Measurements from ENCODE around the gene CXXC5.

The CXXC5 gene

GRCh38 chr5:139677736-139678613 is 29.8 kb downstream of the CXXC5 start:
- DNase-seq (ENCODE audit: low read depth): no peak
- no peak for TF ChIP-seq CTCF (IDR thresholded peaks at IDR 0.05; ENCODE audit: insufficient read depth, low read depth, low read length, missing control alignments)
- H3K4me3 ChIP-seq (ENCODE audit: low read length): no peak overlapping the region

GRCh38 chr5:139678751-139679750 is 30.9 kb downstream of the CXXC5 start:
- H3K4me3 ChIP-seq (ENCODE audit: low read length): no peak overlapping the region
- TF ChIP-seq CTCF (IDR thresholded peaks at IDR 0.05; ENCODE audit: insufficient read depth, low read depth, low read length, missing control alignments): no peak
- DNase-seq (ENCODE audit: low read depth): no peak

- no peak for TF ChIP-seq CTCF (IDR thresholded peaks at IDR 0.05; ENCODE audit: insufficient read depth, low read depth, low read length, missing control alignments)
- no peak overlapping the region for H3K4me3 ChIP-seq (ENCODE audit: low read length)
- DNase-seq (ENCODE audit: low read depth): no peak
Observed at GRCh38 chr5:139680368-139681111, 32.4 kb downstream of the CXXC5 start.

DNA sequence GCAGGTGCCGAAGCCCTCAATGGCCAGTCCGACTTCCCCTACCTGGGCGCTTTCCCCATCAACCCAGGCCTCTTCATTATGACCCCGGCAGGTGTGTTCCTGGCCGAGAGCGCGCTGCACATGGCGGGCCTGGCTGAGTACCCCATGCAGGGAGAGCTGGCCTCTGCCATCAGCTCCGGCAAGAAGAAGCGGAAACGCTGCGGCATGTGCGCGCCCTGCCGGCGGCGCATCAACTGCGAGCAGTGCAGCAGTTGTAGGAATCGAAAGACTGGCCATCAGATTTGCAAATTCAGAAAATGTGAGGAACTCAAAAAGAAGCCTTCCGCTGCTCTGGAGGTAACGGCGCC is 32.9 kb downstream of the CXXC5 start:
- no peak for TF ChIP-seq CTCF (IDR thresholded peaks at IDR 0.05; ENCODE audit: insufficient read depth, low read depth, low read length, missing control alignments)
- no peak for DNase-seq (ENCODE audit: low read depth)
- H3K4me3 ChIP-seq (ENCODE audit: low read length): no peak overlapping the region

DNA sequence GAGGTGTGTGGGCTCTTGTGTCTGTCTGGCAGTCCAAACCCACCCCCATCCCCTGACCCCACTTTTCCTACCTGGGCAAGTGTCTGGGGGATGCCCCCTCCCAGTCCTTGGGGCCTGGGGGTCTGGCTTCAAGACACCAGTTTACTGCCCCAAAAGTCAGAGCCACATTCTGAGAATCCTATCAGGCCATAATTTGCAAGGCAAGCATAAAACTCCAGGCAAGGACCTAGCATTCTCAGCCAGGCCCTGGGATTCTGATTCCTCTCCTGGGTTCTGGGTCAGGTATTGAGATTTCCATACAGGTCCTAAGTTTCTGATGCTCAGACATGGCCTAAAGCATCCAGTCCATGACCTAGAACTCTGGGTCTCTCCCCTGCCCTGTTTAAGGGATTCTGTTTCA is 33.3 kb downstream of the CXXC5 start:
- no peak for DNase-seq (ENCODE audit: low read depth)
- no peak overlapping the region for H3K4me3 ChIP-seq (ENCODE audit: low read length)
- TF ChIP-seq CTCF (IDR thresholded peaks at IDR 0.05; ENCODE audit: insufficient read depth, low read depth, low read length, missing control alignments): no peak

Data from epithelial cell of esophagus (primary cell).